SK-N-SH (cell line): ENCODE data around the gene PPP1R17.

Experiments used
- CTCF ChIP-seq: fragments of 200-600 bp; sonication (generic); IDR thresholded peaks from 2 replicates; pipeline ENCODE4 v1.6.1; 2017; ENCODE audit warnings: antibody characterized with exemption, mild to moderate bottlenecking, moderate library complexity
- EP300 ChIP-seq, 2 experiments: IDR thresholded peaks; 2 replicates each; pipeline versions ENCODE4 v1.4.0 to v1.6.1; 2012; ENCODE audit warnings: borderline replicate concordance in 1 of 2, low read depth in 1 of 2, low read length in 1 of 2
- FOXM1 ChIP-seq: IDR thresholded peaks from 2 replicates; pipeline ENCODE4 v1.4.0; 2012; ENCODE audit warnings: low read depth, mild to moderate bottlenecking
- PBX3 ChIP-seq: IDR thresholded peaks from 2 replicates; pipeline ENCODE4; 2012
- POLR2AphosphoS5 ChIP-seq: IDR thresholded peaks from 2 replicates; pipeline ENCODE4 v1.6.1; 2012; ENCODE audit warnings: low read depth, low read length
- RFX5 ChIP-seq: IDR thresholded peaks from 2 replicates; pipeline ENCODE4 v1.6.1; 2012; ENCODE audit warnings: mild to moderate bottlenecking, improper control_type of control experiment, low read length

- TF ChIP-seq CTCF (no peak), FOXM1 (no peak), EP300 (IDR thresholded peaks at IDR 0.05; ENCODE audit: borderline replicate concordance in 1 of 2, low read depth in 1 of 2, low read length in 1 of 2) (no peak), PBX3 (no peak), POLR2AphosphoS5 (no peak), RFX5 (no peak)
Measured at GRCh38 chr7:31652063-31652326, 35.0 kb upstream of the PPP1R17 start.
